Type B pancreatic cell (in vitro differentiated cells): ENCODE data around the gene ATCAY. TPM values are rescaled to one million over a fixed set of nuclear protein-coding genes. Genes with fewer than 3 reads are reported as not detected.

ENCODE experiments used
- DNase-seq: peaks from one replicate; pipeline ENCODE4 v3.0.0; 2021; ENCODE audit warnings: mixed read lengths; ENCODE audit not compliant: unreplicated experiment; ENCODE audit errors: extremely low spot score
- H3K27ac Mint-ChIP-seq: 2 replicates; pipeline ENCODE4 v1.8.0; 2021; ENCODE audit warnings: mild to moderate bottlenecking, mixed read lengths
- H3K27me3 Mint-ChIP-seq: 2 replicates; pipeline ENCODE4 v1.8.0; 2021; ENCODE audit warnings: mixed read lengths
- H3K36me3 Mint-ChIP-seq: 2 replicates; pipeline ENCODE4 v1.8.0; 2021; ENCODE audit warnings: mixed read lengths
- H3K4me1 Mint-ChIP-seq: one replicate; pipeline ENCODE4 v1.8.0; 2021; ENCODE audit warnings: mixed read lengths; ENCODE audit not compliant: unreplicated experiment
- H3K4me3 Mint-ChIP-seq: 2 replicates; pipeline ENCODE4 v1.8.0; 2021; ENCODE audit warnings: mild to moderate bottlenecking, mixed read lengths
- H3K9me3 Mint-ChIP-seq: 2 replicates; pipeline ENCODE4 v1.8.0; 2021; ENCODE audit warnings: mixed read lengths
- CTCF ChIP-seq: fragments of 200-600 bp; sonication (generic); conservative IDR thresholded peaks from 2 replicates; pipeline ENCODE4 v1.5.0; 2021; ENCODE audit warnings: antibody characterized with exemption, mild to moderate bottlenecking
- total RNA-seq: library from RNA; stranded (reverse); gene quantifications from 2 replicates; pipeline ENCODE4 v1.2.1, GENCODE V29; 2021; ENCODE audit warnings: low replicate concordance

The ATCAY gene
- total RNA-seq, 1 donor from 2014 or later, result 3.3 TPM

GRCh38 chr19:3910105-3910504 is 29.6 kb downstream of the ATCAY start:
- Mint-ChIP-seq H3K27me3 (no peaks in the 10 kb centered on the region), H3K36me3 (no peaks in the 10 kb centered on the region), H3K27ac (no peak overlapping the region), H3K9me3 (no peaks in the 10 kb centered on the region), H3K4me3 (no peak overlapping the region), H3K4me1 (no peaks in the 10 kb centered on the region)
- no peak for DNase-seq
- TF ChIP-seq CTCF, result no peak

GRCh38 chr19:3914199-3914598 is 33.7 kb downstream of the ATCAY start:
- Mint-ChIP-seq H3K36me3 (no peaks in the 10 kb centered on the region), H3K4me1 (no peaks in the 10 kb centered on the region), H3K27ac (no peak overlapping the region), H3K9me3 (no peaks in the 10 kb centered on the region), H3K4me3 (no peak overlapping the region), H3K27me3 (no peaks in the 10 kb centered on the region)
- TF ChIP-seq CTCF, result no peak
- DNase-seq, result no peak

- no peaks in the 10 kb centered on the region for H3K9me3 Mint-ChIP-seq
- H3K4me3 Mint-ChIP-seq, result no peak overlapping the region
- no peaks in the 10 kb centered on the region for H3K27me3 Mint-ChIP-seq
- no peak overlapping the region for H3K27ac Mint-ChIP-seq
- H3K4me1 Mint-ChIP-seq, result no peaks in the 10 kb centered on the region
- H3K36me3 Mint-ChIP-seq, result no peaks in the 10 kb centered on the region
- no peak for TF ChIP-seq CTCF
- DNase-seq, result no peak
Measured at GRCh38 chr19:3916033-3916432, 35.5 kb downstream of the ATCAY start.

GRCh38 chr19:3919793-3920192 is 39.3 kb downstream of the ATCAY start:
- no peak for DNase-seq
- no peak overlapping the region for H3K27ac Mint-ChIP-seq
- TF ChIP-seq CTCF, result no peak
- no peaks in the 10 kb centered on the region for H3K27me3 Mint-ChIP-seq
- peaks cover 5% of the 10 kb centered on the region for H3K36me3 Mint-ChIP-seq
- no peak overlapping the region for H3K4me3 Mint-ChIP-seq
- no peaks in the 10 kb centered on the region for H3K4me1 Mint-ChIP-seq
- H3K9me3 Mint-ChIP-seq, result peaks cover 6% of the 10 kb centered on the region

GRCh38 chr19:3923096-3923758 is 42.7 kb downstream of the ATCAY start:
- H3K9me3 Mint-ChIP-seq, result peaks cover 6% of the 10 kb centered on the region
- peaks cover 5% of the 10 kb centered on the region for H3K36me3 Mint-ChIP-seq
- no peak for TF ChIP-seq CTCF
- no peak overlapping the region for H3K4me3 Mint-ChIP-seq
- H3K27me3 Mint-ChIP-seq, result no peaks in the 10 kb centered on the region
- no peaks in the 10 kb centered on the region for H3K4me1 Mint-ChIP-seq
- no peak overlapping the region for H3K27ac Mint-ChIP-seq
- no peak for DNase-seq

GRCh38 chr19:3923912-3924311 is 43.4 kb downstream of the ATCAY start:
- Mint-ChIP-seq H3K9me3 (peaks cover 6% of the 10 kb centered on the region), H3K4me3 (no peak overlapping the region), H3K36me3 (peaks cover 5% of the 10 kb centered on the region), H3K27ac (no peak overlapping the region), H3K27me3 (no peaks in the 10 kb centered on the region), H3K4me1 (no peaks in the 10 kb centered on the region)
- no peak for DNase-seq
- no peak for TF ChIP-seq CTCF
